SW 1271 (cell line): ENCODE data around the gene FOXP1.

Experiments used
- DNase-seq, 2 experiments: peaks; one replicate each; lab custom pipeline; 2025; lab: John Stamatoyannopoulos, UW

The FOXP1 gene

GRCh38 chr3:71583566-71584393, at the start of gene FOXP1:
Gene FOXP1, minus strand, starts transcription at chr3:71583728. Its CDS starts 385,347 bp downstream, at chr3:71198381.
- peak in 1 of 2 experiments; percentile 47 for DNase-seq

DNA sequence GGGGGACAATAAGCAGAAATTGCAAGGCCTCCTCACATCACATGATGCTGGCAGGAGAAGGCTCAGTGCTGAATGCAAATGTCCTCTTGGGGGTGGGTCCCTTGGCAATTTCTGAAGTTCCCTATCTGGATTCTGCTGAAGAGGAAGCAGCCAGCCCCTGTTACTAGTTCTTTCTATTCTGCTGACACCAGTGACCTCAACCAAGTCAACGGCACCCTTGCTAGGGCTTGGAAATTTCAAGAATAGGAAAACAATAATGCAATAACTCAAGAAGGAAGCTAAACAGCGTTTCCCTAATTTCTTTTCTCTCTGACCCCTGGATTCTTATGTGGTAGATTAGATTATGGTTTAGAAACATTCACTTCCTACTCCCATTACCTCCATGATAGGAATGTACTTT, 46.2 kb upstream of the FOXP1 start:
- no peak for DNase-seq

DNA sequence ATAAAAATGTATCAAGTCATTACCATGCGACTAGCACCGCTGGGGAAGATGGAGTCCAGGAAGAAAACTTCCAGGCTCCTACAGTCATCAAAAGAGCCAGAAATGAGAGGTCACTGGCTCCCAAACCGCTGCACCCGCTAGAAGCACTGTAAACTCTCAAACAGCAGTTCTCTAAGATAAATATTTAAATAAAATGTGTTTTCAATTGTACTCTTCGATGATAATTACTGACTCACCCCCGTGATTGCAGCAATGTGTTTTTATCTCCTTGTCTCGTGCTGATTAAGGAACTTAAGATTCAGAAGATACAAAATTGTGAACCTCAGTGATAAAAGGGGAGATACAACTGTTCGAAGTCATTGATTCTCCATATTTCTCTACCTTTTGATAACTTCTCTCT, 45.8 kb upstream of the FOXP1 start:
- no peak for DNase-seq

DNA sequence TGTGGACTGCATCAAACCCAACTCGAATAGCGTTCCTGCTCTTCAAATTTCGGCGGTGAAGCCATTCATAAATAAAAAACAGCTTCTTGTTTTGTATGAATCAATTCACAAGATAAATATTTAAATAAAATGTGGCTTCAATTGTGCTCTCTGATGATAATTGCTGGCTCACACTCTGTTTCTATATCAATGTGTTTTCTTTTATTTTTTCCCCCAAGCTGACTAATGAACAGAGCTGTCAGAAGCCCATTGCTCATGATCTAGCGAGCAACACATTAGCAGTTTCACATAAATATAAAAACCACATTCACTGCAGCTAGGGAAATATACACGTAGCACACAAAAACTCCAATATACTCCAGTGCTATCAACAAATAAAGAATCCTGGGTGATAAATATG, 45.0 kb upstream of the FOXP1 start:
- DNase-seq = no peak

GRCh38 chr3:71625676-71626075, 42.1 kb upstream of the FOXP1 start:
- no peak for DNase-seq

- DNase-seq = no peak
Observed at GRCh38 chr3:71621825-71622537, 38.5 kb upstream of the FOXP1 start.

DNA sequence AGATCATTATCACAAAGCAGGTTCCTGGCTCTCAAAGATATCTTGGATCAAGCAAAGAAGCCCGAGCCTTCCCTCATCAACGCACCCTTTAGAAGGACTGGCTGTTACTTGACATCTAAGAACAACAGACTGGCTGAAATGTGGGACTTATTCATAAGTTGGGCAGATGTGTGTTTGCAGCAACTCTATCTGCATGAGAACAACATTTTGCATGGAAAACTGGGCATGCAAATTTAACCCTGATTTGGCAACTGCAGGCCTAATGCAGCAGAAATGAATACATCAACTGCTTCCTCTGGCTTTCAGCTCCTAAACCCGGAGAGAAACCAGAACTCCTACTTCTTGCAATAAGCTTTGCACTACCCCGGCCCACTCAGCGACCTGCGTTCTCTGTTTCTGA, 35.0 kb upstream of the FOXP1 start:
- no peak for DNase-seq

- DNase-seq = no peak
Observed at GRCh38 chr3:71616571-71617021, 33.1 kb upstream of the FOXP1 start.

DNA sequence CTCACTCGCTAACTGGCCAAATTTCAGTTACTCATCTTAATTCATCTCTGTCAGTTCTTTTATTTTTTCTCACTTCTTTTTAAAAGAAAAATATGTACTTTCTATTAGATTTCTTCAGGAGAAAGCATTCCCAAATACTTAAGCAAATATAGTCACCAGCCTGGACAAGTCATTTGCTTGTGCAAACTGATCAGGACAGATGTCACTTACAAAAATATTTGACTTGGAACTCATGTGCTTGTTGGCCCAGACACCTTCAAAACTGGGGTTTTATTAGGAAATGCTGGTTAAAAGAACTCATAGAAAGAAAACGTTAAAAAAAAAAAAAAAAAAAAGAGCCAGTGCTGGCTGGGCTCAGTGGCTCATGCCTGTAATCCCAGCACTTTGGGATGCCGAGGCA, 31.3 kb upstream of the FOXP1 start:
- DNase-seq = no peak

GRCh38 chr3:71614426-71614825, 30.9 kb upstream of the FOXP1 start:
- DNase-seq = no peak

DNA sequence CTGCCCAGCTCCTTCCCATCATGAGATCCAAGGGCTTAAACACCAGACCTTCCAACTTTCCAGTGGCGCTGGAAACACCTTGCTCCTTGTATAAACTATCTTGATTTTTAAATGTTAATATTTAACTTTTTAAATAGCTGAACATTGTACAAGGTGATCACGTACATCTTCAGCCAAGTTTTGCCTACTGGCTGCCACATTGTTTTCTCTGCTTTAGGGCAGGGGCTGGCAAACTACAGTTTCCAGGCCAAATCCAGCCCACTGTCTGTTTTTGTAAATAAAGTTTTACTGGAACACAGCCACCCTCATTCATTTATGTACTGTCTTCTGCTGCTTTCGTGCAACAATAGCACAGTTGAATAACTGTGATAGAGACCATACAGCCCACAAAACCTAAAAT, 27.6 kb upstream of the FOXP1 start:
- DNase-seq = no peak

- no peak for DNase-seq
Observed at GRCh38 chr3:71607364-71607763, 23.8 kb upstream of the FOXP1 start.

DNA sequence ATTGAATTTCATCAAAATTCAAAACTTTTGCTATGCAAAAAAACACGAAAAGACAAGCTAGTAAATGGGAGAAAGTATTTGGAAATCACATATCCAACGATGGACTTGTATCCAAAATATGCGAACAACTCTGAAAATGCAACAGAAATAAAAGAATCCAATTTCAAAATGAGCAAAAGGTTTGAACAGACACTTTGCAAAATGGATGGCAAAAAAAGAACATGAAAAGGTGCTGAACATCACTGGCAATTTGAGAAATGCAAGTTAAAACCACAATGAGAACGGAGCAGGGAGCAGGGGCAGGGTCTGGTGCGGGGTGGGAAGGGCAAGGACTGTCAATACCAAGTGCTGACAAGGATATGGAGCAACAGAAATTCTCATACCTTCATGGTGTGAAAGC, 23.1 kb upstream of the FOXP1 start:
- DNase-seq = no peak

DNA sequence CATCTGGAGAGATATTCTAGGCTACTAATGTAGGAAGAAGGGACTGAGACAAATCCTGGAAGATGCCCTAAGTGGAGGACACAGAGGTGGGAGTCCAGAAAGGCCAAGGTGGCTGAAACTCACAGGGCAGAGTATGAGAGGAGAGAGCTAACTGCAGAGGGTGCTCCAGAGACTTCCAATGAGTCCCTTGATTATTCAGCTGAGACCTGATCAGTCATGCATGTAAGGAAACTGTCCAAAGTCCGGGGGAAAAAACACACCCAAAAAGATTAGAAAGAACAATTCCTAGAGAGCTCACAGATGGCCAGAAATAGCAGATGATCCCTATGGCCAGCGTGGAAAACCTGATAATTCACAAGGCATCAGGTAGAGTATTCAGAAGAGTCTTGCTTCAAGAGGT, 18.7 kb upstream of the FOXP1 start:
- DNase-seq = no peak

- peak in 1 of 2 experiments; percentile 10 for DNase-seq
Observed at GRCh38 chr3:71601811-71602210, 18.3 kb upstream of the FOXP1 start.

- DNase-seq = no peak
Observed at GRCh38 chr3:71600646-71601288, 17.2 kb upstream of the FOXP1 start.

DNA sequence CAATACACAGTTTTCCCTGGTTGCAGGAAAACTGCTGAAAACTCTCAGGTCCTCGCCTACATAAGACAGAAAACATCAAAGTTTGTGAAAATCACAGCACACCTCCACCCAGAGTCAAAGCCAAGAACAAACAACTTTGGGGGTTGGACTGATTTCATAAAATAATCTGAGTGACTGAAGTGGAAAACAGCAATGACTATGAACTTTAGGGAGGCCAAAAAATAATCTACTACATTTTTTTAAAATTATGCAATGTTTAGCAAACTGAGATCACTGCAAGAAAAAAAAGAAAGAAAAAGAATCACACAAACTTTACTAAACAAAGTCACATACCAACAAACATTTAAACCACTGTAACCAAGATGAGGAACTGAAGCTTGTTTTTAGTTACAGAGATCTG, 15.9 kb upstream of the FOXP1 start:
- no peak for DNase-seq

DNA sequence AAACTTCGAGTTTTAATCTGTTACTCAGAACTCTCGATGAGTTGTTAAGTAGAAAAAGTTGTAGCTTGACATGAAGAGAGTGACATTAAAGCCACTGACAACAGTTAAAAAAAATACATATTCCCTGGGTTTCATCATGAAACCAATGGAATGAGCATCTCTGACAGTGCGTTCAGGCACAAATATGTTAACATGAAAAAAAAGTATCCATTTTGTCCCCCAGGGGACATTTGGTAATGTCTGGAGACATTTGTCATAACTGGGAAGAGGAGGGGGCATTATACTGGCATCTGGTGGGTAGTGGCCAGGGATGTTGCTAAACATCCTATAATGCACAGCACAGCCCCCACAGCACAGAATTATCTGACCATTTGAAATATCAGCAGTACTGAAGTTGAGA, 14.8 kb upstream of the FOXP1 start:
- no peak for DNase-seq

GRCh38 chr3:71597286-71597685, 13.8 kb upstream of the FOXP1 start:
- no peak for DNase-seq

DNA sequence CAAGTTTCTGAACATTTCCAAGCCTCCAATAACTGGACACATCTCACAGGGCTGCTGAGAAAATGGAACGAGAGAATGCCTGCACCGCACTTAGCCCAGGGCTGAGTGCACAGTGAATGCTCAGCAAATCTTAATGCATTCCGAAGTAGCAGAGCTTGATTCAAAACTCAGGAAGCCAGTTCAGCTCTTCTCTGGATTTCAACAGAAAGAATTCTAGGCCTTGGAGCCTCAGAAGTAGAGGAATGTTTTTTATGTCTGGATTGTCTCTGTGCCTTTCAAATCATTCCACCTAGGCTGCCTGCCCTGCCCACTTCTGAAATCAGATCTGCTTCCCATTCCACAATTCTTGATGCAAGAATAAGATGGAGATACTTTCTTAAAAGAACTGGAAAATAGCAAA, 9.6 kb upstream of the FOXP1 start:
- DNase-seq = no peak

DNA sequence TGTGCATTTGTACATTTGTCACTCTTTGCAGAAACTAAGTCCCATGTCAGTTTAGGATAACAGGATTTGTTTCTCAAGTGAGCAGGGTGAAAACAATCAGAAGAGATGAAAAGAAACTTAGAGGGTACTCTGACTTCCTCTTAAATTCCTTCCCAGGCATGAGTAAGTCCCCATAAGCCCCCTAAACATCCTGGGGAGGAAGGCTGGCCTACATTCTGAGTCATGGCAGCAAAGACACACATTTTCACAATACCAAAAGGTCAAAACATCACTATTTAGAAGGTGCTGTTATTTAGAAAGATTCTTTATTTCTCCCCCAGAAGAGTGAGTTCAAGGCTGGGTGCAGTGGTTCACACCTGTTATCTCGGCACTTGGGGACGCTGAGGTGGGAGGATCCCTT, 7.6 kb upstream of the FOXP1 start:
- no peak for DNase-seq

DNA sequence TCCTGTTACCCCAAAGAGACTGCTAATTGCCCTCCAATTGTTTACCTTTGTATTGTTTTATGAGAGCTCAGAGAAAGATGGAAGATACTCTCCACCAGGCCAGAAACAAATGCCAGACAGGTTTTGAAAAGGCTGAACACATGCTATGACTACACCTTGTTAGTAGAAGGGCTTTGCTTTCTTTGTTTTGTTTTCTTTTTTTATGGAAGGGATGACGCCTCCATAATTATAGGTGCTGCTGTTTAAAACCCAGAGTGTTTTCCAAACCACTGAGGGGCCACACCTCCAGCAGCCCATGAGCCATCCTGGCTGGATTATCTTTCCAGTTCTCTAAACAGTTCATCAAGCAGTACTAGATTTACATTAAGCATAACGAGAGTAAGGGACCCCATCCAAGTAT, 5.6 kb upstream of the FOXP1 start:
- DNase-seq = no peak

- no peak for DNase-seq
Observed at GRCh38 chr3:71587958-71588357, 4.4 kb upstream of the FOXP1 start.
